GDM1 (cell line): ENCODE measurements around the gene NRXN2.
"Not testable (repeated sequence)": the region's sequence is repeated elsewhere in the genome, so short reads cannot be mapped to it uniquely, and the experiment has no call there.

ENCODE experiments used
- DNase-seq: peaks from one replicate; lab custom pipeline; 2025; lab: John Stamatoyannopoulos, UW

NRXN2 gene

DNA sequence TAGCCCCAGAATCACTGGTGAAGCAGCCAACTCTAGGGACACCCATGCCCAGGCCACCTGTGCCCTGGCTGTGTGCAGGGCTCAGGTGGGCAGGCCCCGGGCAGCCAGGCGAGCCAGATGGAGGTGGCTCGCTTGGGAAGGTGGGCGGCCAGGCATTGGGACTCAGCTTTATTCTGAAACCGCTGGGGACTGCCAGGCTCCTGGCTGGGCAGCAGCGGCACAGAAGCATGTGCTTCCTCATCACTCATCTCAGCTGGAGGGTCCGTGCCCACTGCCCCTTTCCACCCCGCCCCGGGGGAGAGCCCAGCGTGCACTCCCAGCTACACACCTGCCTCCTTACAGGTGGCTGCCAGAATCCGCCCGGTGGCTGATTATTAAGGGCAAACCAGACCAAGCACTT, 159.0 kb downstream of the NRXN2 start:
- no peak for DNase-seq

DNA sequence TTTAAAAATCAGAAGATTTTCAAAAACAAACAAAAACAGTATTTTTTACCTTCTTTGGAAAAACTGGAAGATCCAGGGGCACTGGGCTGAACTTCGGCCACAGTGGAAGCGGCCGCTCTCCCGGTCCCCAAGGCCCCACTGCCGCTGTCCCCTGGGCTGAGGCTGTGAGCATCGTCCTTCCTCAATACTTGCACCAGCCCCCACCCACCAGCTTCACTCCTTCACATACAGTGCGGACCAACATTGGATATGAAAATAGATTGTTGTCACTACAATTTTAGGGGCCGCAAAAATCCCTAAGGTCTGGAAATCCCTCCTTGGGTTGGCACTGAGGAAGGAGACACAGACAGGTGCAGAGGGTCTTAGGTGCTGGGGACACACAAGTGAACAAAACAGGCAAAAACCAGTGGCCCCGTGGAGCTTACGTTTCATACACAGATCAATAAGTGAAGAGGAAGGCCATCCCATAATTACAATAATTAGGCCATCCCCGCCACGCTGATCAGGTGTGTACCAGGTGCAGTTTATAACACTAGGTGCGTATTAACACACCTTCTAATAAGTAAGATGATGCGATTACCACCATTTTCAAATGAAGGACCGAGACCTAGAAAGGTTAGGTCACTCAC, 160.2 kb downstream of the NRXN2 start:
- no peak for DNase-seq

DNA sequence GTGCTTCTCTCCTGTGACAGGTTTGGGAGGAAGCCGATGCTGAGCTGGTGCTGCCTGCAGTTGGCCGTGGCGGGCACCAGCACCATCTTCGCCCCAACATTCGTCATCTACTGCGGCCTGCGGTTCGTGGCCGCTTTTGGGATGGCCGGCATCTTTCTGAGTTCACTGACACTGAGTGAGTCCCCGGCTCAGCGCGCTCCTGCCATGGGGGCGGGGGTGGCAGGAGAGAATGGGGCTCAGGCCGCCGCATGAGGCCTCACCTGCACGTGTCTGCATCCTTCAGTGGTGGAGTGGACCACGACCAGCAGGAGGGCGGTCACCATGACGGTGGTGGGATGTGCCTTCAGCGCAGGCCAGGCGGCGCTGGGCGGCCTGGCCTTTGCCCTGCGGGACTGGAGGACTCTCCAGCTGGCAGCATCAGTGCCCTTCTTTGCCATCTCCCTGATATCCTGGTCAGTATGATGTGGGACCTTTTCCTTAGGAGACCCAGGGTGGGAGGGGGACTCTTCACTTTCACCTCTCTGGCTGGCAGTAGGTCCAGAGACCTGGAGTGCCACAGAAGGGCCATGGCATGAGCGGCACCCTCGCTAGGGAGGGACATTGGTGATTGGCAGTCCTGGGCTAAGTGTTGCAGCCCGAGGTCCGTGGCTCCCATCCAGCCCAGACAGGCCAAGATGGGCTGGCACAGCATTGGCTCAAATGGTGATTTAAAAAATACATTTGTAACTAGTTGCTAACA, 160.8 kb downstream of the NRXN2 start:
- no peak for DNase-seq

DNA sequence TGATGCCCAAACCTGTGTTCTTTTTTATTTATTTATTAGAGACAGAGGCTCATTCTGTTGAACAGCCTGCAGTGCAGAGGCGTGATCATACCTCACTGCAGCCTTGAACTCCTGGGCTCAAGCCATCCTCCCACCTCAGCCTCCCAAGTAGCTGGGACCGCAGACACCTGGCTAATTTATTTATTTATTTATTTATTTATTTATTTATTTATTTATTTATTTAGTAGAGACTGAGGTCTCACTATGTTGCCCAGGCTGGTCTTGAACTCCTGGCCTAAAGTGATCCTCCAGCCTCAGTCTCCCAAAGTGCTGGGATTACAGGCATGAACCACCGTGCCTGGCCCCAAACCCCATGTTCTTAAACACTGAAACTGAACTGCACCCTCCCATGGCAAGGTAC, 161.6 kb downstream of the NRXN2 start:
- DNase-seq: not testable (repeated sequence)

DNA sequence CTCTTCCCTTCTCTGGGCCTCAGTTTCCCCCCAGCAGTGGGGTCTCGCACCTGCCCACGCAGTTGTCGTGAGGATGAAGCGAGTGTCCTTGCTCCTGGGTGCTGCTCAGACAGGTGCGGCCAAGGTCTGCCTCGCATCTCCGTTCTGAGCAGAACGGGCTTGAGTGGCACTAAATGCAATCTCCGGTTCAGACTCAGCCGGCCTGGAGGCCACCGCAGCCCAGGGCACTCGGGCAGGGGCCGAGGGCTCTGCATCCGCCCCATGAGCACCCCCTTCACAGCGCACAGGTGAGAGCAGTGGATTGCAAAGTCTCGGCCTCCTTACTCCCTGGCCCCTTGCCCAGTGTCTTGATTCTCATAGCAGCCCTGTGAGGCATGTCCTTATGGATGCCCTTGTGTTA, 162.1 kb downstream of the NRXN2 start:
- DNase-seq: no peak

DNA sequence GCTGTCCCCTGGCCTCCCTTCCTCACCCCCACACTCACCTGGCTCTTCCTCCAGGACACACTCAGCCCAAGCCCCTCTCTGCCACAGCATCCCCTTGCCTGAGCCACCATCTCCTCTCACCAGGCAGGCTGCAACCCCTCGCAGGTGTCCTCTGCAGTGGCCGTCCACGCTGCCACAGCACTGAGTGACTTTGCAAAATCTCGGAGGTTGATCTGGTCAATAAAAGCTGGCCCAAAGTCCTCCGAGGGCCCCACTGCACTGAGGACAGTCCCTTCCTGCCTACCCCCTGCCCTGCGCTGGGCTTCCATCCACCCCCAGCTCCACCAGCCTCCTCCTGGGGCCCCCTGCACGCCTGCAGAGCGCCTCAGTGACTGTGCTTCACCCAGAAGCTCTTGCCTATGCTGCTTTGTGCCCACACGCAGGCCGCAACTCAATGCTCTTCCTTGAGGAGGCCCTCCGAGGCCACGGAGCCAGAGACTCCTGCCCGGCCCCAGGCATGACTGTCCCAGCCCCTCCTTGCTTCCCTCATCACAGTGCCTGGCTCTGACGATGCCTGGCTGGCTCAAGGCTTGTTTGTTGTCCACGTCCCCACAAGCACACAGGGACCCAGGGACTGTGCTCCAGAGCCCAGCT, 162.7 kb downstream of the NRXN2 start:
- no peak for DNase-seq

DNA sequence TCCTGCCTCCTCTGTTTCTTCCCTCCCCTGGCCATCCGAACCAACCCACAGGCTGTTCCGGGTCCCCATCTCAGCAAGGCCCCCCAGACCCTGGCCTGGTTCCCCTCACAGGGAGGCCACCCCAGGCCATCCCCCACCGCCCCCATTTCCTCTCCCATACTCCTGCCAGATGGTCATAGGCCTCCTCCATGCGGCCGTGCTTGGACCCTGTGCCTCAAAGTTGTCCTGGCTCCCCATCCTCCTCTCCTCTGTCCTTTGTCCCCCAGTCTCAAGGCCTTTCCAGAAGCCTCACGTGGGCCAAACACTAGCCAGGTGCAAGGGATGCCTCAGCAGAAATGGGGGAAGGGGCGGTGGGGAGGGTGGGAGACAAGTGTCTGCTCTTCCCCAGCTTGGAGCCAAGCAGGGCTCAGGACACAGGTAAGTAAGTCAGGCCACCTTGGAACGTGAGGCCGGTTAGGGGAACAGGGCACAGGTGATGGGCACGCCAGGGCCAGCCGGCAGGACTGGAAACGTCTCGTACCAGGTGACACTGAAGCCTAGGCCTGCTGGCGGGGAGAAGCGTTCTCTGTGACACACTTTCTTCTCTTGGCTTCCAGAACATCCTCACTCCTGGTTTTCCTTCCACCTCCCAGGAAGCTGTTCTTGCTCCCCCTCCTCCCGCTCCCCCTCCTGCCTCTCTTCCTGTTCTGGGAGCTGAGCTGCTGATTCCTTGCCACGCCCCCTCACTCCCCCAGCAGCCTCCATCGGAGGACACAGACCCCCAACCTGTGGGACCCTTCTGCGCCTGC, 163.5 kb downstream of the NRXN2 start:
- no peak for DNase-seq

DNA sequence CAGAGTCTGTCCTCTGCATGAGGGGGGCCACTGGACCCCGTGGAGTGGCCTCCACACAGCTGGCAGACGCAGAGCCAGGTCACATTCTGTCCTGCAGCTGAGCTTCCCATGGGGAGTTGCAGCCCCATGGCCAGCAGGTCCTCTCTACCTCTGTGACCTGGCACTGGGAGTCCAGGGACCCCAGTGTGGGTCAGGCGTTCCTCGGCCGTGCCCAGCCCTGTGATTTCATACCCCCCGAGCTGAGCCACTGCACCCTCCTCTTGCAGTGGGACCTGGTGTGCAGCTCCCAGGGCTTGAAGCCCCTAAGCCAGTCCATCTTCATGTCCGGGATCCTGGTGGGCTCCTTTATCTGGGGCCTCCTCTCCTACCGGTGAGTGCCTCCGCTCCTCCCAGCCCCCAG, 164.1 kb downstream of the NRXN2 start:
- no peak for DNase-seq

DNA sequence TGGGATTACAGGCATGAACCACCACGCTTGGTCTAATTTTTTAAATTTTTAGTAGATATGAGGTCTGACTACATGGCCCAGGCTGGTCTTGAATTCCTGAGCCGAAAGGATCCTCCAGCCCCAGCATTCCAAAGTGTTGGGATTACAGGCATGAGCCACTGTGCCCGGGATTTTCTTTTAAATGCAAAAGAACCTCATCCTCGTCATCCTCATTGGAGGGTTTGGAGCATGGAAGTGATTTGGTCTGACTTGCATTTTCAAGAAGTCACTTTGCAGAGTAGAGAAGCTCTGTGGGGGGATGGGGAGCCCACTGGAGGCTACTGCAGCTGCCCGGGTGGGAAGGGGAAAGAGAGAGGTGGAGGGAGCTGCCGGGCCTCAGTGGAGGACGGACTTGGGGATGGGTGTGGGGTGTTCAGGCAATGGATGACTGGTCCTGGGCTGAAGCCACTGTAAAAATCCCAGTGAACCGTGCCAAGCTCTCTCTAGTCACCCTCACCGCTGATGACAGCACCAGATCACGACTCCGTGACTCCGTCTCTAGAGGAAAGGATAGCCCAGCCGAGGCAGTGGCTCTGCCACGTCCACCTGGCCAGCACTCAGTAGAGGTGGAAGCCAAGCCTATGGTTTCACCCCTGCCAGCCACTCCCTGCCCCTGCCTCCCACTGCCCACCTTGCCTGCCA, 164.8 kb downstream of the NRXN2 start:
- no peak for DNase-seq

DNA sequence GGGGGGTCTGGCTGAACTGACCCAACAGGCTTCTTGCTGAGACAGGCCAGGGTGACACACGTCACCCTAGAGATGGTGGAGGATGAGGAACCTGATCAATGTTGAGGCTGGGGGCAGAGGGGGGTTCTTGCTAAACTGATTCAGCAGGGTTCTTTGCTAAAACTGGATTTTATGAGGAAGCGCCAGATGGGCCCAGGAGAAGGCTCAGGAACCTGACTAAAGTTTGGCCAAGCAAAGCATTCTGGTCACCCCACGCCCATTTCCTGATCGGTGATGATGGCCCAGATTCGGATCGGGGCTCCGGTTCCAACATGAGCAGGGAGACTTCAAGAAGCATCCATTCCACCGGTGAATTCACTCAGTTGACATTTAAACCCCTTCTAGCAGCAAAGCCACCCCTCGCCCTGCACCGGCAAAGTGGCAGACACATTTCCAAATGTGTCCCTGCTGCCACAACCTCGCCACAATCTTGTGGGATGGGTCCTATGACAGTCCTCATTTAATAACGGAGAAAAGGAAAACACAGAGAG, 166.2 kb downstream of the NRXN2 start:
- DNase-seq: no peak
